NT2/D1 (cell line): ENCODE data around the gene ROBO2.

Experiments
- SUZ12 ChIP-seq: IDR thresholded peaks from 2 replicates; pipeline ENCODE4 v1.6.1; 2011; ENCODE audit not compliant: insufficient read length, insufficient read depth; ENCODE audit errors: extremely low read depth
- ZNF274 ChIP-seq: IDR thresholded peaks from 2 replicates; pipeline ENCODE4 v1.6.1; 2011; ENCODE audit warnings: mild to moderate bottlenecking, low read depth, low read length

DNA sequence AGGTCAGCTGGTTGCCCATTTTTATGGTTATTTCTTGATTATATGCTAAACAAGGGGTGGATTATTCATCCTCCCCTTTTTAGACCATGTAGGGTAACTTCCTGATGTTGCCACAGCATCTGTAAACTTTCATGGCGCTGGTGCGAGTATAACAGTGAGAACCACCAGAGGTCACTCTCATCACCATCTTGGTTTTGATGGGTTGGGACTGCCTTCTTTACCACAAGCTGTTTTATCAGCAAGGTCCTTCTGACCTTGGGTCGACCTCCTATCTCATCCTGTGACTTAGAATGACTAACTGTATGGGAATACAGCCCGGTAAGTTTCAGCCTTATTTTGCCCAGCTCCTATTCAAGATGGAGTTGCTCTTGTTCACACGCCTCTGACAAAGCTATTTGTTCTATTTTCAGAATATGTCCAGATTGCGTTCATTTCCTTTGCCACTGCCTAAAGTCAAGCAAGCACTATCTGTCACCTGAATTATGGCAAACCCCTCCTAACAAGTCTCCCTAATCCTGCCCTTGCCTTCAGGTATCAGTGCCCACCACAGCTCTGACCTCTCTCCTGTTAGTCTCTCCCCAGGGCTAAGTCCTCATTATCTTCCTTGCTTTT, 308.5 kb downstream of the ROBO2 start:
- no peak for TF ChIP-seq SUZ12
- TF ChIP-seq ZNF274 = no peak
